GM18526 (cell line): ENCODE data around the gene EIF4EBP3.

ENCODE experiments used
- POLR2A ChIP-seq: IDR thresholded peaks from 3 replicates; pipeline ENCODE4 v1.6.1; 2011; ENCODE audit not compliant: insufficient read length; ENCODE audit errors: extremely low read depth

EIF4EBP3 gene

DNA sequence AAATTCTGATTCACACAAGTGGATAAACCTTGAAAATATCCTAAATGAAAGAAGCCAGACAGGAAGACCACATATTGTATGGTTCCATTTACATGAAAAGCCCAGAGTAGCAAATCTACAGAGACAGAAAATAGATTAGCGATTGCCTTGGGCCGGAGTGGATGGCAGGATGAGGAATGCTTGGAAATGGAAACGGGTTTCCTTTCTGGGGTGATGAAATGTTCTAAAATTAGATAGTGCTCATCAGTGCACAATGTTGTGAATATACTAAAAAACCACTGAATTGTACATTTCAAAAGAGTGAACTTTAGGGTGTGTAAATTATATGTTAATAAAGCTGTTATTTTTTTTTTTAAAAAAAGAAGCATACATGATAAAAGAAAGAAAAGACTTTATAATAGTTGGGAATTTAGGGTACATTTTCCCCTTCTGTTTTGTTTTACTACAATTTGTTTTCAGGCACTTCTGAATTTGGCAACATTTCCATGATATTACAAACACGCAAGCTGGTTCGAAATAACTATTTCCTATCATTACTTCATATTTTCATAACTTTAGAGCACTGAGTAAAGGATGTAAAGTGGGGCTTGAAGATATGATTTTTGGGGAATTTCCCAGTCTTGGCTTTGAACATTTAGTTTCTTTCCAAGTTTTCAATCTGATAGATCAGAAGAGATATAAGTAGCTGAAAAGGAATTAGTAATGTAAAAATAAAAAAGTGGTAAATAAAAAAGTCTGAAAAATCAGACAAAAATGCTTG lies 41.0 kb downstream of the EIF4EBP3 start:
- TF ChIP-seq POLR2A = no peak

DNA sequence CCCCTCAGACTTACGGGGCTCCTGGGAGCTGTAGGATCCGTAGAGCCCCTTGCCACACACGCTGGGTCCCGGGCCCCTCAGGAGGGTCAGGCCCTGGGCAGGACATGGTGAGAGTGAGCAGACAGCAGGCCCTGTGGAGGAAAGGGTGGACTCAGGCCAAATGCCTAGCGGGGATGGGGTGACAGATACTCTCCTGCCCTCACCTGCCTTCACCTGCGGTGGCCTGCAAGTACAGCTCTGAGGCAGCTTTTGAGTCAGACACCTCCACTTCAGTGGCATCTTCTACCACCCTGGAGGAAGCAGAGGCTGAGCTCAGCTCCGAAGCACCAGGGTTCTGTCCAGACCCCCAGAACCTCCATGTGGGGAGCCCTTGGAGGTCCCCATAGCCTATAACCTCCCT lies 43.4 kb downstream of the EIF4EBP3 start:
- TF ChIP-seq POLR2A = no peak

DNA sequence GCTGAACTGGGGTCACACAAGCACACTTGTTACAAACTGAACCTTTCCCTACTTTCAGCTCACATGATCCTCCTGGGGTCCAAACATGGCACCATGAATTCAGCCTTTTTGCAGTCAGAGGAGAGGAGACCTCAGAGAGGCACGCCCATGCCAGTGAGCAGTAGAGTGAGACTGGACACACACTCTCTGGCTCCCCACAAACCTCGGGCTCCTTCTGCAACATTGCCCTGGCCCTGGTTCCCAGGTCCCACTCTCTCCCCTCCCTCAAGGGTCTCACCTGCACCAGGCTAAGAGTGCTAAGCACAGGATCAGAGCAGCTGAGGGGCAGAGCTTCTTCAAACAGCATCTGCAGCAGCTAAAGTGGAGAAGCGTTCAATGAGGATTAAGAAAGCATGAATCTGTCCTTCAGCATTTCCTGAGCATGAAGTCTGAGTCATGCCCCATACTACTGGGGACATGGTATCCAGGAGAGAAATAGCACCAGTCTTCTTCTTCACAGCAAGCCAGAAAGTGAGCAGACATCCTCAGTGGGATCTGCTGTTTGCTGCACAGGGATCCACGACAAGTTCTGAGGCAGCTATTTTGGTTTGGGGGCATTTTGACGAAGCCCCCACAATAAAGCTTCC lies 44.4 kb downstream of the EIF4EBP3 start:
- TF ChIP-seq POLR2A = no peak

DNA sequence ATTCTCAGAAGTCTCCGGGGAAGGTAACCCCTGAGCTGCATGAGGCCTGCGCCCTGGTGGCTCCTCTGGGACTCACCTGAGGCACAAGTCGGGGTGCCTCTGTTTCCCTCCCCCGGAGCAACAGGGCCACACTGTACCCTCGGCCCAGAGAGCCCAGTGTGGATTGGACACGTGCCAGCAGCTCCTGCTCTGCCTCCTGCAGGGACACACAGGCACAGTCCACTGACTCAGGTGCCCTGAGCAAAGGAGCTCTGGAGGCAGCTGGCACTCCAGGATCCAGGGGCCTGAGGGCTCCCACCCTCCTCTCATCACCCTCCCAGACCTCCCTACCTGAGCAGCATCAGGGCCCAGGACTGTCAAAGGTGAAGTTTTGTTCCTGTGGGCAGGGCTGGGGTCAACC lies 46.7 kb downstream of the EIF4EBP3 start:
- TF ChIP-seq POLR2A = no peak

DNA sequence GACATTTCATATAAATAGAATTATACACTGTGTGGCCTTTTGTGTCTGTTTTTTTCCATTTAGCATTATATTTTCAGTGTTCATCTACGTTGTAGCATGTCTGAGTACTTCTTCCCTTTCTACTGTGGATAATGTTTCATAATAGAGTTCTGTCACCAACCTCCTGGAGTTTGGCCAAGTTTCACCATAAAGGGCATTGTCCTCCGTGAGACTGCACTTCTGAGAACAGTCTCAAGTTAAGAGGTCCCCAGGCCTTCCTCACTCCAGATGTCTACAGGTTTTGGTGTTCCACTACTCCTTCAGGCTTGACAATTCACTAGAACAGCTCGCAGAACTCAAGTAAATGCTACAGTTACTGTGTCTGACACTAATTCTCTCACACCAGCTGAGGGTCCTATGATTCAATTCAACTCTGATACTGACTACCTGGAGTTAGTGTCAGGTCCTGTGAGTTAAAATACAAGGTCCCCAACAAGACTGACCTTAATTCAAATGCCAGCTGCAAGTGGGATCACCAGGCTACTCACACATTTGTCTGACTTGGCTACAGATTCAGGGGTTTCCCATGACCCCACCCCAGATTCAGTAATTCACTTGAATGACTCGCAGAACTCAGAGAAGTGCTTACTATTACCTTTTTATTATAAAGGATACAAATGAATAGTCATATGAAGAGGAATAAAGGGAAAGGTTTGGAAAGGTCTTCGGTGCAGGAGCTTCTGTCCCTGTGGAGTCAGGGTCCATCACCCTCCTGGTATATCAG lies 48.3 kb downstream of the EIF4EBP3 start:
- no peak for TF ChIP-seq POLR2A

DNA sequence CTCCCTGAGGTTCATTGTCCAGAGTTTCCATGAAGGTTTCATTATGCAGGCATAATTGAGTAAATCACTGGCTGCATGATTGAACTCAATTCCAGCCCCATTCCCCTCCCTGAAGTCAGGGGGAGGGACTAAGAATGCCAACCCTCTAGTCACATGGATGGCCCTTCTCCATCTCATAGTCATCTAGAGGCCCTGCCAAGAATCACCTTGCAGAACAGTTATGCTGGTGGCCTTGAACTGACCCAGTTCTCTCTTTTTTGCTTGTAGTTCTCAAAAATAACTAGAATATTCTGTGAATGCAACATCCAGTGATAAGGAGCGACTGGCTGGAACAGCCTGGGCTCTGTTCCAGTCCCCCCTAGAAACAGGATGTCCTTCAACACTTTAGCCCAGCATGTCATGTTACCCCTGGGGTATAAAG lies 48.9 kb downstream of the EIF4EBP3 start:
- no peak for TF ChIP-seq POLR2A

DNA sequence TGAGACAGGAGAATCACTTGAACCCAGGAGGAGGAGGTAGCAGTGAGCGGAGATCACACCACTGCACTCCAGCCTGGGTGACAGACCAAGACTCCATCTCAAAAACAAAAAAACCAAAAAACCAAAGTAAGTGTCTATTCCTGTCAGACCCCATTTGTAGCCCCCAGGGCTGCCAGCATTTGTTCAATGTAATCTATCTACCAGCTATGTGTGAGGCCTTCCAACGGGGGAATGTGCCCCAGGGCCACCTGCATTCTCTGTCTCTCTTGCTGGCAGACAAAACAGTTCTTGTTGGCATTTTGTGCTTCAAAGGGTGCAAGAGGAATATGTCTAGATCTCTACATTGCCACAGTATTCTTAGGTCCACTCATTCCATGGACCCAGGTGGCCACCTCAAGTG lies 51.4 kb downstream of the EIF4EBP3 start:
- no peak for TF ChIP-seq POLR2A
